Central memory CD4-positive, alpha-beta T cell (primary cell): ENCODE data around the gene NFIB.
A peak's percentile ranks its signal among the peaks of the same experiment; 100 is the strongest.

ENCODE experiments used
- DNase-seq: peaks from one replicate; pipeline ENCODE4 v3.0.0; 2022

NFIB gene

GRCh38 chr9:14344941-14345353 is 31.0 kb upstream of the NFIB start:
- no peak for DNase-seq

GRCh38 chr9:14344053-14344524 is 30.1 kb upstream of the NFIB start:
- no peak for DNase-seq

- no peak for DNase-seq
Measured at GRCh38 chr9:14343261-14344031, 29.5 kb upstream of the NFIB start.

GRCh38 chr9:14342736-14343135 is 28.8 kb upstream of the NFIB start:
- DNase-seq = no peak

- DNase-seq = no peak
Measured at GRCh38 chr9:14341437-14342122, 27.6 kb upstream of the NFIB start.

GRCh38 chr9:14340994-14341393 is 27.1 kb upstream of the NFIB start:
- no peak for DNase-seq

- no peak for DNase-seq
Measured at GRCh38 chr9:14340219-14340873, 26.4 kb upstream of the NFIB start.

- DNase-seq = no peak
Measured at GRCh38 chr9:14339746-14340145, 25.8 kb upstream of the NFIB start.

GRCh38 chr9:14337615-14338014 is 23.7 kb upstream of the NFIB start:
- no peak for DNase-seq

- no peak for DNase-seq
Measured at GRCh38 chr9:14336244-14336643, 22.3 kb upstream of the NFIB start.

GRCh38 chr9:14331120-14331519 is 17.2 kb upstream of the NFIB start:
- no peak for DNase-seq

- no peak for DNase-seq
Measured at GRCh38 chr9:14327036-14327435, 13.1 kb upstream of the NFIB start.

- no peak for DNase-seq
Measured at GRCh38 chr9:14326264-14326826, 12.4 kb upstream of the NFIB start.

- DNase-seq = no peak
Measured at GRCh38 chr9:14325147-14325546, 11.2 kb upstream of the NFIB start.

- DNase-seq = no peak
Measured at GRCh38 chr9:14323985-14324650, 10.2 kb upstream of the NFIB start.

- DNase-seq = no peak
Measured at GRCh38 chr9:14323083-14323971, 9.4 kb upstream of the NFIB start.

GRCh38 chr9:14322211-14323082 is 8.5 kb upstream of the NFIB start:
- DNase-seq = peak; percentile 70

- no peak for DNase-seq
Measured at GRCh38 chr9:14321517-14322130, 7.7 kb upstream of the NFIB start.

GRCh38 chr9:14320271-14321181 is 6.6 kb upstream of the NFIB start:
- no peak for DNase-seq
